Stimulated activated naive CD8-positive, alpha-beta T cell treated with anti-CD3 and anti-CD28 coated beads, Interleukin-15, amount 100 ng/mL, for 72 hours (primary cell): Measurements from ENCODE around the gene ENOX2.
A peak's percentile ranks its signal among the peaks of the same experiment; 100 is the strongest.

Experiments used
- ATAC-seq: fragments of 150-1000 bp; cut with Tn5 transposase; 2 replicates; pipeline ENCODE4 v1.10.0; 2021; ENCODE audit warnings: mild to moderate bottlenecking, moderate library complexity
- DNase-seq, 2 donors: peaks; one replicate each; pipeline ENCODE4 v3.0.0; 2021 to 2022
- H3K27ac Mint-ChIP-seq, 2 donors: one replicate each; pipeline ENCODE4 v1.8.0; 2022; ENCODE audit warnings: mild to moderate bottlenecking in 2 of 2, mixed read lengths in 2 of 2, moderate library complexity in 2 of 2
- H3K27me3 Mint-ChIP-seq: one replicate; pipeline ENCODE4 v1.8.0; 2022; ENCODE audit warnings: mixed read lengths
- H3K4me1 Mint-ChIP-seq: one replicate; pipeline ENCODE4 v1.8.0; 2022; ENCODE audit warnings: mild to moderate bottlenecking, mixed read lengths
- H3K4me3 Mint-ChIP-seq, 2 donors: one replicate each; pipeline ENCODE4 v1.8.0; 2022; ENCODE audit warnings: mild to moderate bottlenecking in 2 of 2, mixed read lengths in 2 of 2, moderate library complexity in 1 of 2
- H3K9me3 Mint-ChIP-seq, 2 donors: one replicate each; pipeline ENCODE4 v1.8.0; 2022; ENCODE audit warnings: mixed read lengths in 2 of 2

The ENOX2 gene

DNA sequence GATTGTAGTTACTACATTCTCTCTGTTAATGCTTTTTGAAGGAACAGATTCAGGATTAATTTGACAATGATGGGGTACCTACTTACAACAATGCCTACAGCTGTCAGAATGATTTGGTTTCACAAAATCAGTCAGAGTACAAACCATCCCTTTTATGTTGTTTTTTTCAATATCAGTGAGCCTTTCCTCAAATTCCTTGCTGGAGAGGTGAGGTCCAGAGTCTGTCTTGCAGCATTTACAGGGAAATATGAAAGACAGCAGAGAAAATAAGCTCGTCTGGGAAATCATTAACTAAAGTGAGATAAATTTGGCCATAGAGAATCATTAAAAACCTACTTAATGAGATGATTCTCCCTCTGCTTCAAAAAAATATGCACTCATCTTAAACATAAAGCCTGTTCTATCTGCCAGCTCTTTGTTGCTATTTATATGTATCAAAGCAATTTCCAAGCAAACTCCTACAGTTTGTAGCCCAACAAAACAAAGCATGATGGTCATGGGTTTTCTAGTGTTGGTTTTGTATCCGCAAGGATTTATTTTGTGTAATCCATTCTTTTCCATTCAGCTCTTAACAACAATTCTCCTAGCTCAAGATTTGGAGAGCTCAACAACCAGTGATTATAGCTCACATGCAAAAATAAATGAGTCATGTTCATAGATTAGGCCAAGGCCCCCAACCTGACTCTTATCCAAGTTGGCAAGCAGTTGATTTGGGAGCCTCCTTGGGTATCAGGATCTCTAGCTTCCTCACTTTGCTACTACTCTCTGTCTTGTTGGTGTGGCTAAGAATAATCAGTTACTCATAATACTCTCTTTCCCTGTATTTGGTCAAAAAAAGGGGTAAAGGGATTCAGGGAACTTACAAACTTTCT is 222.6 kb downstream of the ENOX2 start:
- H3K4me3 Mint-ChIP-seq, result no peak overlapping the region
- H3K9me3 Mint-ChIP-seq, result no peaks in the 10 kb centered on the region
- no peaks in the 10 kb centered on the region for H3K27me3 Mint-ChIP-seq
- no peak for DNase-seq
- no peaks in the 10 kb centered on the region for H3K4me1 Mint-ChIP-seq
- no peak for ATAC-seq
- no peak overlapping the region for H3K27ac Mint-ChIP-seq

DNA sequence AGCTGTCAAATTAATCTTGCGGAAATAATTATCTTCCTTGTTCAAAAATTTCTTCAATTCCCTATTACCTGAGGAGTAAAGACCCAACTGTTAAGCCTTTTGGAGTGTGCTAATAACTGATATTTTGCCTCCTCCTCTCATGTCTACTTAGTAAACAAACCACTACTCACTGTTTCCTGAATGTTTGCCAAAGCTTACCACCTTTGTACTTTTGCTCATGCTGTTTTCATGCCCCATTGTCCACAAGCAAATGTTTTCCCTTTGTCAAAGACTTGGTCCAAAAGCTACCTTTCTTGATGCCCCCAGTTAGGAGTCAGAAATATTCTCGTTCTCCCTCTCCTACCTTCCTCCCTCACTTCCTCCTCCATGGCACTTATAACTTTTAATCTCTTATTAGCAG is 226.1 kb downstream of the ENOX2 start:
- H3K4me3 Mint-ChIP-seq, result no peak overlapping the region
- no peaks in the 10 kb centered on the region for H3K9me3 Mint-ChIP-seq
- no peak for ATAC-seq
- DNase-seq, result no peak
- H3K27ac Mint-ChIP-seq, result no peak overlapping the region
- H3K27me3 Mint-ChIP-seq, result no peaks in the 10 kb centered on the region
- no peaks in the 10 kb centered on the region for H3K4me1 Mint-ChIP-seq

DNA sequence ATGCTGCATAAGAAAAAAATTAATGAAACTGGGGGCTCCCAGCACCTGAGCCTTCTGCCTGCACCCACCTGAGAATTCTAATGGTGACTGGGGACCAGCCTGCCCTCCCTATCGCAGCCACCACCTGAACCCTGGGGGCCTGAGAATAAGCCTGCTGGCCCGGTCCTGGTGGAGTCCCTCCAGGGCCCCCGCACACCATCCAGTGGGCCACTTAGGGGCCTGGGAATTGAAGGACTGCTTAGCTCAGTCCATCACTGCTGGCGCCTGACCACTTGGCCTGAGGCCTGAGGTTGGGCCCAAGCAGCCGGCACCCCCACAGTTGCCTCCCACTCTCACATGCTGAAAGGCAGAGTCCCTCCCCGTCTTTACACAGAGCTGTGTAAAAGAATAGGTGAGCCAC is 230.8 kb downstream of the ENOX2 start:
- no peaks in the 10 kb centered on the region for H3K27me3 Mint-ChIP-seq
- H3K9me3 Mint-ChIP-seq, result no peaks in the 10 kb centered on the region
- DNase-seq (no peak), ATAC-seq (no peak)
- H3K27ac Mint-ChIP-seq, result no peak overlapping the region
- H3K4me1 Mint-ChIP-seq, result no peaks in the 10 kb centered on the region
- H3K4me3 Mint-ChIP-seq, result no peak overlapping the region

DNA sequence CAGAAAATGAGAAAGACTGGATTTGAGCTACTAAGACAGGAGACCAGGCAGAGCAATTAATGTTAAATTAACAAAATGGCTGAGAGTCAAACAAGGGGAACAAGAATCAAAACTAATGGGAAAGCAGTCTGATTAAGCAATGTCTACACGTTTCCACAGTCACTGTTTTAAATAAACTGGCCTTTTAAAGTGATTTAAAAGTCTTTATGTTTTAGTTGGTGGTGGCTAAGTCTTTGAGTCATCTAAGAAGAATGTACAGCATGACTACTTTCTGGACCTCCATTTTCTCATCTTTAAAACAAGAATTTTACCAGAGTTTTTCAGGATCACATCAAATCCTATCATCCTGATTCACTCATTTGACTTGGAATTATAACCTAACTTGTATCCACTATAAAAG is 233.8 kb downstream of the ENOX2 start:
- Mint-ChIP-seq H3K27ac (no peak overlapping the region), H3K9me3 (no peaks in the 10 kb centered on the region), H3K27me3 (no peaks in the 10 kb centered on the region), H3K4me3 (no peak overlapping the region), H3K4me1 (no peaks in the 10 kb centered on the region)
- DNase-seq (no peak), ATAC-seq (no peak)

DNA sequence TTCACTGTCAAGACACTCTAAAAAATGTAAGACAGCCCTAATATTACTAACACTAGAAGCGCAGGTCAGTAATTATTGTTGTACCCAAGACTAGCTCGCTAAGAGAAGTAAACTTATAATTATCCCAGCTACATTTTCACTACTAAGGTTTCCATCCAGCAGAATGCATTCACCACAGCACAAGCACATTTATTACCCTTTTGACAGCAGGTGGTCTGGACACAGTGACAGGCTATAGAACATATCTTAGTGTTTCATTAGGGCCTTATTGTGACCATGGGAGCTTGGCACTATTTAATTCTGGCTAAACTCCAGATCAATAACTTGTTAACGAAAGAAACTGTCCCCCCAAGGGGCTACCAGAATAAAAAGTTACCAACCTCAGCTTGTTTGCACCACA is 237.7 kb downstream of the ENOX2 start:
- Mint-ChIP-seq H3K27me3 (no peaks in the 10 kb centered on the region), H3K9me3 (no peaks in the 10 kb centered on the region), H3K4me1 (no peaks in the 10 kb centered on the region), H3K27ac (no peak overlapping the region), H3K4me3 (no peak overlapping the region)
- no peak for ATAC-seq
- DNase-seq, result no peak

DNA sequence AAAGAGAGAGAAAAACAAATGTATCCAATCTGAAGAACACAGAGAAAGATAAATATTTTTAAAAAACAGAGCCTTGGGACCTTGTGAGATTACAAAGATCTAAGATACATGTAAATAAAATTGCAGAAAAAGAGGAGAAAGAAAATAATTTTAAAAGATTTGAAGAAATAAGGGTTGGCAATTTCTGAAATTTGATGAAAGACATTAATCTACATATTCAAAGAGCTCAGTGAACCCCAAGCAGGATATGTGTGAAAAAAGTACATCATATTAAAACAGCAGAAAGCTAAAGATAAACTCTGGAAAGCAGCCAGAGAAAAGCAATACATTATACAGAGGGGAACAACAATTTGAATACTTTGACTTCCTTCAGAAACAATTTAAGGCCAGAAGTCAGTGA is 244.7 kb downstream of the ENOX2 start:
- no peaks in the 10 kb centered on the region for H3K27me3 Mint-ChIP-seq
- DNase-seq (no peak), ATAC-seq (no peak)
- H3K4me1 Mint-ChIP-seq, result no peaks in the 10 kb centered on the region
- H3K4me3 Mint-ChIP-seq, result no peak overlapping the region
- no peaks in the 10 kb centered on the region for H3K9me3 Mint-ChIP-seq
- H3K27ac Mint-ChIP-seq, result no peak overlapping the region

DNA sequence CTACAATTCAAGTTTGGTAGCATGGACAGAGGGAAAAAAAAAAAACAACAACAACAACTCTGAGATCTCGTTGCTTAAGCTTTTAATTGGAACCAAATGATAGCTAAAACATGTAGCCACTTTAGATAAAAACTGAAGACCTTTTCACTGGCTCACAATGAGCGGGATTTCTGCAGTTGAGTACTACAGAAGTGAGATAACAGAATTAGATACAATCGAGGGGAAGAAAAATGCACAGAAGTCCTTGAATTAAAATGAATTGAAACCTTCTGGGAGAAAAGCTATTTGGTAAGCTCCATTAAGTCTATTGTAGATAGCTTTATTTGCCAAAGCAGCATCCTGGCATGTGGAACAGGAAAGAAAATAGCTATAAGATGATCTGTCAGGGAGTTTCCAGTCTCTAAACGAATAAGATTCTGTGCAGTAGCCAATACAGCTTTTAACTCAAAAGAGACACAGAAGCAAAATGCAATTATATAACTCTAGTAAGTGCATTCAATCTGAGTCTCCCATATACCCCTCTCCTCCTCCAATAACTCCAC is 248.5 kb downstream of the ENOX2 start:
- H3K4me1 Mint-ChIP-seq, result no peaks in the 10 kb centered on the region
- H3K27me3 Mint-ChIP-seq, result no peaks in the 10 kb centered on the region
- H3K4me3 Mint-ChIP-seq, result no peak overlapping the region
- DNase-seq (no peak), ATAC-seq (no peak)
- no peaks in the 10 kb centered on the region for H3K9me3 Mint-ChIP-seq
- no peak overlapping the region for H3K27ac Mint-ChIP-seq

DNA sequence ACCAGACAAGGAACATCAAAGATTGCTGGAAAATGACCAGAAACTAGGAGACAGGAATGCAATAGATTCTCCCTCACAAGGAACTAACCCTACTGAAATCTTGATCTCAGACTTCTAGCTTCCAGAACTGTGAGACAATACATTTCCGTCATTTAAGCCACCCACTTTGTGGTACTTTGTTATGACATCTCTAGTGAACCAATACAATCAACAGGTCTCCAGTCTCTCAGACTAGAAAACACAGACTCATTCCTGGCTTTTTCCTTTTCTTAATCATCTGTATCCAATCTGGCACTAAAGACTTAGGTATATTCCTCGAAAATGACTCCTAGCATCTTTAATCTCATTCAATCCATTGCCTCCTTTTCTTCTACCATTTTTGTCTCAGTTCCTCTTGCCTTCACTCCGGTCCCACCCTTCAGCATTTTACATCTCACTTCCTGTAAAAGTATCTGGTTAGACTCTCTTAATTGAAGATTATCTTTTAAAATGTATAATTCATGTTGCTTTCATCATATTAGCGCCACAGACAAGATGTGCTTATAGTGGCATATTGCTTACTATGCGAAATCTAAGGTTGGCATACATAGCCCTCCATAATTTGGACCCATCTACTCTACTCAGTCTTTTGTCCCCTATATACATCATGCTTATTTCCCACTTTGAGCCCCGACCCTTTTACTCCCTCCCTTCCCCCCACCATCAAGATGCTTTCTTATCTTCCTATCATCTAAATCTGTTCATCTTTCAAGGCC is 250.0 kb downstream of the ENOX2 start:
- Mint-ChIP-seq H3K27me3 (no peaks in the 10 kb centered on the region), H3K4me3 (no peak overlapping the region), H3K27ac (peak overlapping the region in 1 of 2 donors; percentile 74), H3K9me3 (no peaks in the 10 kb centered on the region), H3K4me1 (no peaks in the 10 kb centered on the region)
- ATAC-seq, result no peak
- no peak for DNase-seq

DNA sequence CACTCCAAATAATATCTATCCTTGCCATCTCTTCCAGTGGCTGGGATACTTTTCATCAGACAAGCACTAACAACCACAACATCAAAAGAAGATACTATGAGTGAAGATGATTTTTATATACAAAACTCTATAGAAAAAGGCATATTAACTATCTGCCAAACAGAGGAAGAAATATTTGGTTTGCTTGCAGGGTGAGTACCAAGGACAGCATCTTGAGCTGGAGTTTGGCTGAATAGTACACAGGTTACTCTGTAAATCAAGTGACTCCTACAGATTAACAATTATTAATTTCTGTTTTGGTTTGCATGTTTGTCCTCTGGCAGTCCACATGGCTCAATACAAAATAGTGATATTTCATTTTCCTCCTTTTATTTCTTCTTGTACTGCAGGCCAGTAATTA is 253.3 kb downstream of the ENOX2 start:
- DNase-seq (no peak), ATAC-seq (no peak)
- Mint-ChIP-seq H3K9me3 (no peaks in the 10 kb centered on the region), H3K27ac (no peak overlapping the region), H3K4me1 (no peaks in the 10 kb centered on the region), H3K27me3 (no peaks in the 10 kb centered on the region), H3K4me3 (no peak overlapping the region)

DNA sequence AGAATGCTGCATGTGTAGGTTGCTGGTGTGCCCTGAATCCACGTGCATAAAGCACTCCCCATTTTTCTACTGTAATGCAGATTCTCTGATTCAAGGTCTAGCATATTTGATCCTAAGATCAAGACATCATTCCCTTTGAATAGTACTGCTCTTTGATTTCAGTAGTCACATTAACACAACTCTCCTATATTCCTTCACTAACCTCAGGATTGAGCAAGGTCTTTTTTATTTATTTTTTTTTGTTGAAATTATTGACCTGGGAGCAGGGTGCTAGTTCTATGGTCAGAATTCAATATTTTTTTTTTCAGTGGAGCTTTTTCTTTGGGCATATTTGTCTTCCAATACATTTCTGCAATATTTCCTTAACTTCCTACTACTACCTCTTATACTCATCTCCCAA is 255.5 kb downstream of the ENOX2 start:
- Mint-ChIP-seq H3K4me3 (no peak overlapping the region), H3K27ac (peak overlapping the region in 1 of 2 donors; percentile 79), H3K4me1 (no peaks in the 10 kb centered on the region), H3K27me3 (no peaks in the 10 kb centered on the region), H3K9me3 (no peaks in the 10 kb centered on the region)
- DNase-seq (no peak), ATAC-seq (no peak)

DNA sequence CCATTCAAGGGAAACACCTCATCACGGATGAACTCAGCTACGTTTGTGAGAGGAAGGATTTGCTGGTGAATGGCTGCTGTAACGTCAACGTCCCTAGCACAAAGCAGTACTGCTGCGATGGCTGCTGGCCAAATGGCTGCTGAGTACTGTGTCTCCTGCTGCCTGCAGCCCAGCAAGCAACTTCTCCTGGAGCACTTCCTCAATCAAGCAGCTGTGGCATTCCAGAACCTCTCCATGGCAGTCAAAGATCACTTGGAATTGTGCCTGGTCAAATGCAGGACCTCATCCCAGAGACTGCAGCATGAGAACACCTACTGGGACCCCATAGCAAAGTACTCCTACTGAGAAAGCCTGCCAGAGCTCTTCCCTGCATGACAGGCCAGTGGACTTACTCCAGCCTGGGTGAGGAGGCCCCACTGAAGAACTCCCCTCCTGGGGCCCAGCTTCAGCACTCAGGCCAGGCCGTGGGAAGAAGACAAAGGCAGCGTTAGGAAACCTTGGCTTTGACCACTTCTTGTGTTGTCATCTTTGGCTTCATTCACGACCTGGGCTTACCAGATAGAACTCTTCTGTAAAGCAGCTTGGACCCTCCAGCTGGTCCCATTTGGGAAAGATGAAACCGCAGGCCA is 256.9 kb downstream of the ENOX2 start:
- DNase-seq, result no peak
- H3K27me3 Mint-ChIP-seq, result no peaks in the 10 kb centered on the region
- ATAC-seq, result no peak
- peaks cover 2% of the 10 kb centered on the region for H3K4me1 Mint-ChIP-seq
- no peaks in the 10 kb centered on the region for H3K9me3 Mint-ChIP-seq
- no peak overlapping the region for H3K27ac Mint-ChIP-seq
- no peak overlapping the region for H3K4me3 Mint-ChIP-seq

DNA sequence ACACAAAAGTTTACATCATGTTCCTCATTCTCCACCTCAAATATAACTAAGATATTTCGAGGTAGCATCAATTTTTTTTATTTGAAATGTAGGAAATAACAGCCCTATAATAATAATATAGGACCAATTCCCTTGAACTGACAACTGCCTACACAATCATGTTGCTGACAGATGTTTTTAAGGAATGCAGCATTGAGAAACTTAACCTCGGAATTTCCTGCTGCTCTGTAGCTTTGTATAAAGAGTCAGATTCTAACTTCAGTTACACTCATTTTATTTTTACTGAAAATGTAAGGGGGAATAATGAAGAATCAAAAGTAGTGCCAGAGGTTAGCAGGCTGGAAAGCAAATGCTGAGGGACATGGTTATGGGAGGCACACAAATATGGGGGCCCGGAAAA is 265.4 kb downstream of the ENOX2 start:
- Mint-ChIP-seq H3K27ac (no peak overlapping the region), H3K4me1 (peaks cover 10% of the 10 kb centered on the region), H3K27me3 (no peaks in the 10 kb centered on the region), H3K4me3 (no peak overlapping the region), H3K9me3 (no peaks in the 10 kb centered on the region)
- ATAC-seq, result no peak
- DNase-seq, result no peak

DNA sequence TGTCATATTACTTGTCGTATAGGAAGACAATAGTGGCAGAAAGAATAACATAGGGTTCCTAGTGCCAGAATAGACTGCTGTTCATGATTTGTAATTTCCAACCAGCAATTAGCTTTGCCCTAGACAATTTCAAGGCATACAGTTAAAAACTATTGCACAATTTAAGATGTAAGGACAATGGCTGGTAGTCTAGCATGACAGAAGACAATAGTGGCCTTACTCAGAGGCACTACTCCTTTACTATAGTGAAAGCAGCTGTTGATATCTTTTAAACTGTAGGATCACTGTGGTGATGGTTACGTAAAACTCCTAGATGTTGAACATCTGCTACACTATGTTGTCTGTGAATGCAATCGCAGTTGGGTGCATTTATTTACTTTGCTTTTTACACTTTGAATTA is 266.7 kb downstream of the ENOX2 start:
- DNase-seq (no peak), ATAC-seq (no peak)
- Mint-ChIP-seq H3K27ac (no peak overlapping the region), H3K4me3 (no peak overlapping the region), H3K27me3 (no peaks in the 10 kb centered on the region), H3K9me3 (no peaks in the 10 kb centered on the region), H3K4me1 (peaks cover 10% of the 10 kb centered on the region)

DNA sequence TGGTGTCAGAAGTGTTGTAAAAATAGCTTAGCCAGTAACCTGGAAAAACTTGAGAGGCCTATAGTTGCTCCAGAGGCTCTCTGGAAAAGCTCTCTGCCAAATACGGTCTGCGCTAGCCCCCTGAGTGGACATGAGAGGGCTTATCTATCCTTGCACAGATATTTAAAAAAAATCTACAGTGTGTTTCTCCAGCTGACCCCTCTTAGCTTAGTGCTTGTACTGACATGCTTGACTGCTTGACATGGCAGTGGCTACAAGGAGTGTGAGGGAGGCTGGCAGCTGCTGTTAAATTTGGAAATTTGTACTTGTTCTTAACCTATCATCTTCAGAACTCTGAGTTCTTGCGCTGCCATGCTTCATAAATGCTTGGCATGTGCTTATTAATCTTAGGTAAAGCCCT is 272.0 kb downstream of the ENOX2 start:
- ATAC-seq (no peak), DNase-seq (no peak)
- Mint-ChIP-seq H3K4me1 (no peaks in the 10 kb centered on the region), H3K4me3 (no peak overlapping the region), H3K27ac (no peak overlapping the region), H3K9me3 (no peaks in the 10 kb centered on the region), H3K27me3 (no peaks in the 10 kb centered on the region)

DNA sequence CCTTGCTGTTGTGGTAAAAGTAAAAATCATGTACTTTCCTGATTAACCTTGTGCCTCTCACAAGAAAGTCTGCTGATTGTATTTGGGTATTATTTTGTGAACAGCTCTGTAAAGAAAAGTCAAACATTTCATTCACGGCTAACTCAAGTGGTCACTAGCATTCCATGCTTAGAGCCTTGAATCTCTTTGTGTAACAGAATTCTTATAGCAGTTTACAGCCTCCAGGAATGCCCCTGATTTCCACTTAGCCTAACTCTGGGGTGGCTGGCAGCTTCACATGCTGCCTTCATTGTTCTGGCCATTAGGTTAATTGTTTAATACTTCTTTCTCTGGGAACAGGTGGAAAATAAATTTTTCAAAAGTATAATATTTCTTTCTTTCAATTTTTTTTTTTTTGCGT is 274.5 kb downstream of the ENOX2 start:
- Mint-ChIP-seq H3K4me1 (no peaks in the 10 kb centered on the region), H3K4me3 (no peak overlapping the region), H3K9me3 (no peaks in the 10 kb centered on the region), H3K27ac (no peak overlapping the region), H3K27me3 (no peaks in the 10 kb centered on the region)
- no peak for DNase-seq
- no peak for ATAC-seq

DNA sequence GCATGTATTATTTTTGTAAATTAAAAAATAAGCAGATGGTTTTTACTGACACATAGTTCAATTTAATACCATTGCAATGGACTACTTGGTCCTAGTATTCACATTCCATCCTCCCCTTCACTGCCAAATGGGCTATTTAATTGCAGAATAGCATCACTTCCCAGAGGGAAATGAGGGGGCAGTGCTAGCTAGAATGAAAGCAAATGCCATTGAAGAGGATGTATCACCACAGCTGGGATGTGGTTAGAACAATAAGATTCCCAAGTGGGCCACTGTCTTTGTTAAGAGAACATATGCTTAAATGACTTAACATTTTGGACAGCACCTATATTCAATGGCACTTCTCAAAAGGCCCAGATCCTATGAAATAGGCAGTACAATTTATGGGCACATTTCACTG is 276.5 kb downstream of the ENOX2 start:
- ATAC-seq (no peak), DNase-seq (no peak)

More for the DNA sequence above, 276.5 kb downstream of the ENOX2 start:
- Mint-ChIP-seq H3K4me1 (no peaks in the 10 kb centered on the region), H3K9me3 (no peaks in the 10 kb centered on the region), H3K4me3 (no peak overlapping the region), H3K27me3 (no peaks in the 10 kb centered on the region), H3K27ac (no peak overlapping the region)
